ENCODE measurements around the gene CBX1. TPM values are rescaled to one million over a fixed set of nuclear protein-coding genes. Genes with fewer than 3 reads are reported as not detected.
"Not testable (repeated sequence)": the region's sequence is repeated elsewhere in the genome, so short reads cannot be mapped to it uniquely, and the experiment has no call there.

Gene CBX1
- total and polyA plus RNA-seq, 4 donors: 3.4 to 11.6 (median 9.6) TPM

- H3K4me1 ChIP-seq (ENCODE audit: control insufficient read depth in 4 of 4, insufficient read depth in 4 of 4, low read length in 3 of 4): peaks cover 2 to 11% (median 8%) of the 10 kb centered on the region in 4 donors
- no peak overlapping the region for H3K4me3 ChIP-seq (ENCODE audit: low read depth in 1 of 3, low read length in 3 of 3)
- peak overlapping the region in 1 of 2 donors; percentile 28 for H3K9ac ChIP-seq (ENCODE audit: low read depth in 1 of 2, low read length in 2 of 2)
- no peak overlapping the region for H3K27ac ChIP-seq (ENCODE audit: low read depth in 1 of 2, low read length in 2 of 2)
- WGBS: 75% methylated on average over 7 of the region's 7 CpGs
- no peak for TF ChIP-seq REST (IDR thresholded peaks at IDR 0.05)
- TF ChIP-seq ZBTB33 (IDR thresholded peaks at IDR 0.05): no peak
- peak; percentile 91 for TF ChIP-seq CTCF (IDR thresholded peaks at IDR 0.05; ENCODE audit: low read depth, low read length, missing input control)
- TF ChIP-seq ATF3 (IDR thresholded peaks at IDR 0.05): no peak
- TF ChIP-seq MAX (IDR thresholded peaks at IDR 0.05): peak; percentile 27
- TF ChIP-seq RXRA (IDR thresholded peaks at IDR 0.05): no peak
- TF ChIP-seq RAD21 (IDR thresholded peaks at IDR 0.05): peak; percentile 99
- TF ChIP-seq YY1 (IDR thresholded peaks at IDR 0.05): peak; percentile 21
- no peak for TF ChIP-seq HNF4G (IDR thresholded peaks at IDR 0.05)
- H3K36me3 ChIP-seq (ENCODE audit: control insufficient read depth in 4 of 4, insufficient read depth in 3 of 4, low read depth in 1 of 4, low read length in 3 of 4): peaks cover 0 to 4% (median 2%) of the 10 kb centered on the region in 4 donors
- H3K9me3 ChIP-seq (ENCODE audit: control insufficient read depth in 4 of 4, low read length in 3 of 4): no peaks in the 10 kb centered on the region
- DNase-seq (ENCODE audit: low spot score): peak; percentile 82
- H3K27me3 ChIP-seq (ENCODE audit: control insufficient read depth in 4 of 4, insufficient read depth in 4 of 4, low read length in 3 of 4): no peaks in the 10 kb centered on the region
Observed at GRCh38 chr17:48074322-48075081, 26.8 kb downstream of the CBX1 start.

GRCh38 chr17:48073566-48074094 is 27.6 kb downstream of the CBX1 start:
- not testable (repeated sequence) for H3K27me3 ChIP-seq (ENCODE audit: control insufficient read depth in 4 of 4, insufficient read depth in 4 of 4, low read length in 3 of 4); H3K4me3 ChIP-seq (ENCODE audit: low read depth in 1 of 3, low read length in 3 of 3); H3K9me3 ChIP-seq (ENCODE audit: control insufficient read depth in 4 of 4, low read length in 3 of 4); DNase-seq (ENCODE audit: low spot score); H3K9ac ChIP-seq (ENCODE audit: low read depth in 1 of 2, low read length in 2 of 2); H3K27ac ChIP-seq (ENCODE audit: low read depth in 1 of 2, low read length in 2 of 2); H3K36me3 ChIP-seq (ENCODE audit: control insufficient read depth in 4 of 4, insufficient read depth in 3 of 4, low read depth in 1 of 4, low read length in 3 of 4)
- peaks cover 4 to 14% (median 10%) of the 10 kb centered on the region in 4 donors for H3K4me1 ChIP-seq (ENCODE audit: control insufficient read depth in 4 of 4, insufficient read depth in 4 of 4, low read length in 3 of 4)
- 96% methylated on average over 5 of the region's 5 CpGs for WGBS

- not testable (repeated sequence) for H3K36me3 ChIP-seq (ENCODE audit: control insufficient read depth in 4 of 4, insufficient read depth in 3 of 4, low read depth in 1 of 4, low read length in 3 of 4); DNase-seq (ENCODE audit: low spot score)
Observed at GRCh38 chr17:48072811-48073210, 28.5 kb downstream of the CBX1 start.

More at GRCh38 chr17:48072811-48073210, 28.5 kb downstream of the CBX1 start:
- H3K4me3 ChIP-seq (ENCODE audit: low read depth in 1 of 3, low read length in 3 of 3); H3K27me3 ChIP-seq (ENCODE audit: control insufficient read depth in 4 of 4, insufficient read depth in 4 of 4, low read length in 3 of 4); H3K9me3 ChIP-seq (ENCODE audit: control insufficient read depth in 4 of 4, low read length in 3 of 4); H3K27ac ChIP-seq (ENCODE audit: low read depth in 1 of 2, low read length in 2 of 2); H3K9ac ChIP-seq (ENCODE audit: low read depth in 1 of 2, low read length in 2 of 2): not testable (repeated sequence)
- H3K4me1 ChIP-seq (ENCODE audit: control insufficient read depth in 4 of 4, insufficient read depth in 4 of 4, low read length in 3 of 4): peaks cover 4 to 22% (median 18%) of the 10 kb centered on the region in 4 donors
- WGBS: 96% methylated on average over 9 of the region's 9 CpGs
